ENCODE data around the gene YEATS2.
"Not testable (repeated sequence)": the region's sequence is repeated elsewhere in the genome, so short reads cannot be mapped to it uniquely, and the experiment has no call there.

Gene YEATS2

GRCh38 chr3:183718012-183718411 lies 20.4 kb downstream of the YEATS2 start:
- no peak for DNase-seq

GRCh38 chr3:183725387-183725786 lies 27.8 kb downstream of the YEATS2 start:
- DNase-seq = no peak

- DNase-seq = no peak
Observed at GRCh38 chr3:183728204-183728603, 30.6 kb downstream of the YEATS2 start.

GRCh38 chr3:183730361-183730760 lies 32.8 kb downstream of the YEATS2 start:
- no peak for DNase-seq

GRCh38 chr3:183731611-183732010 lies 34.0 kb downstream of the YEATS2 start:
- no peak for DNase-seq

- DNase-seq = no peak
Observed at GRCh38 chr3:183733553-183733952, 36.0 kb downstream of the YEATS2 start.

- no peak for DNase-seq
Observed at GRCh38 chr3:183734750-183735494, 37.3 kb downstream of the YEATS2 start.

GRCh38 chr3:183737116-183737515 lies 39.5 kb downstream of the YEATS2 start:
- DNase-seq = no peak

GRCh38 chr3:183740154-183740553 lies 42.6 kb downstream of the YEATS2 start:
- not testable (repeated sequence) for DNase-seq

GRCh38 chr3:183743231-183743630 lies 45.6 kb downstream of the YEATS2 start:
- no peak for DNase-seq

GRCh38 chr3:183745300-183746098 lies 47.9 kb downstream of the YEATS2 start:
- no peak for DNase-seq

GRCh38 chr3:183754052-183754451 lies 56.5 kb downstream of the YEATS2 start:
- no peak for DNase-seq

GRCh38 chr3:183762304-183762703 lies 64.7 kb downstream of the YEATS2 start:
- DNase-seq = no peak

GRCh38 chr3:183764847-183765731 lies 67.5 kb downstream of the YEATS2 start:
- no peak for DNase-seq

- DNase-seq = no peak
Observed at GRCh38 chr3:183766107-183766506, 68.5 kb downstream of the YEATS2 start.

GRCh38 chr3:183766745-183767606 lies 69.4 kb downstream of the YEATS2 start:
- peak; percentile 30 to 66 (median 57) for DNase-seq

GRCh38 chr3:183768114-183768513 lies 70.5 kb downstream of the YEATS2 start:
- no peak for DNase-seq

GRCh38 chr3:183769453-183769852 lies 71.9 kb downstream of the YEATS2 start:
- DNase-seq = no peak

- DNase-seq = no peak
Observed at GRCh38 chr3:183774631-183775030, 77.0 kb downstream of the YEATS2 start.

GRCh38 chr3:183775781-183776180 lies 78.2 kb downstream of the YEATS2 start:
- no peak for DNase-seq

GRCh38 chr3:183776451-183776850 lies 78.9 kb downstream of the YEATS2 start:
- not testable (repeated sequence) for DNase-seq

- no peak for DNase-seq
Observed at GRCh38 chr3:183777016-183777618, 79.5 kb downstream of the YEATS2 start.

All from T-helper 1 cell (primary cell).